Stimulated activated CD4-positive, alpha-beta T cell treated with anti-CD3 and anti-CD28 coated beads, Interleukin-4, amount 100 ng/mL, for 1 hour (primary cell): ENCODE measurements around the gene PAQR4.

Experiments used
- DNase-seq: peaks from one replicate; pipeline ENCODE4 v3.0.0-alpha.2; 2020

The PAQR4 gene

GRCh38 chr16:2966043-2966807 is 2.9 kb upstream of the PAQR4 start:
- DNase-seq = no peak

GRCh38 chr16:2966808-2967191 is 2.3 kb upstream of the PAQR4 start:
- DNase-seq = no peak

- no peak for DNase-seq
These were observed 1.9 kb upstream of the PAQR4 start for GRCh38 chr16:2967211-2967631.

- no peak for DNase-seq
These were observed 1.4 kb upstream of the PAQR4 start for GRCh38 chr16:2967721-2968161.

- DNase-seq = no peak
These were observed 795 bp upstream of the PAQR4 start for GRCh38 chr16:2968368-2968737.

- peak; percentile 78 for DNase-seq
These were observed 685 bp downstream of the PAQR4 start for GRCh38 chr16:2969545-2970521.

GRCh38 chr16:2970563-2970962 is 1.4 kb downstream of the PAQR4 start:
- DNase-seq = no peak

GRCh38 chr16:2971134-2971984 is 2.2 kb downstream of the PAQR4 start:
- DNase-seq = no peak

GRCh38 chr16:2971985-2972784 is 3.0 kb downstream of the PAQR4 start:
- DNase-seq = no peak

GRCh38 chr16:2973093-2973492 is 3.9 kb downstream of the PAQR4 start:
- no peak for DNase-seq

- no peak for DNase-seq
These were observed 4.6 kb downstream of the PAQR4 start for GRCh38 chr16:2973605-2974318.

- no peak for DNase-seq
These were observed 5.3 kb downstream of the PAQR4 start for GRCh38 chr16:2974319-2975056.

GRCh38 chr16:2975161-2975795 is 6.1 kb downstream of the PAQR4 start:
- DNase-seq = no peak

GRCh38 chr16:2976201-2976600 is 7.1 kb downstream of the PAQR4 start:
- DNase-seq = no peak

GRCh38 chr16:2976673-2977072 is 7.5 kb downstream of the PAQR4 start:
- no peak for DNase-seq

GRCh38 chr16:2977440-2977839 is 8.3 kb downstream of the PAQR4 start:
- no peak for DNase-seq

GRCh38 chr16:2979669-2980226 is 10.6 kb downstream of the PAQR4 start:
- no peak for DNase-seq

- DNase-seq = peak; percentile 97
These were observed 11.4 kb downstream of the PAQR4 start, which contains the start of gene PKMYT1 for GRCh38 chr16:2980227-2981176. PKMYT1 (minus strand) TSS chr16:2980446; CDS start chr16:2979657, 789 bp downstream.
